ENCODE data around the gene KIF2C.

- TF ChIP-seq EZH2 (IDR thresholded peaks at IDR 0.05) (no peak), POLR2AphosphoS5 (IDR thresholded peaks at IDR 0.05; ENCODE audit: borderline replicate concordance, low read depth, low read length) (no peak)
These were observed 46.0 kb downstream of the KIF2C start for GRCh38 chr1:44785501-44786137.

Data from SK-N-MC (cell line).